CD14-positive monocyte (primary cell): ENCODE measurements around the gene NKX1-1. TPM values are rescaled to one million over a fixed set of nuclear protein-coding genes. Genes with fewer than 3 reads are reported as not detected.

Experiments used
- DNase-seq, 3 donors: peaks; one replicate each; pipeline ENCODE4 v3.0.0-alpha.2; 2011 to 2022
- H2AFZ ChIP-seq: 2 replicates; pipeline ENCODE4 v1.6.0; 2012; ENCODE audit warnings: mild to moderate bottlenecking, low read depth, low read length, inconsistent platforms; ENCODE audit not compliant: insufficient read depth, poor library complexity, severe bottlenecking
- H3K27ac ChIP-seq, 2 donors: 1 replicate in 1 of 2; 2 replicates in 1 of 2; pipeline ENCODE4 v1.5.1; 2012 to 2013; ENCODE audit warnings: low read length in 2 of 2, control low read depth in 1 of 2, inconsistent platforms in 1 of 2, low read depth in 1 of 2, mild to moderate bottlenecking in 1 of 2
- H3K27me3 ChIP-seq, 2 donors: one replicate each; pipeline versions ENCODE4 v1.6.0 to v1.6.1; 2011 to 2013; ENCODE audit warnings: low read length in 2 of 2; ENCODE audit not compliant: control insufficient read depth in 2 of 2, insufficient read depth in 2 of 2
- H3K36me3 ChIP-seq, 2 donors: replicated peaks in 1 of 2; 1 replicate in 1 of 2; 2 replicates in 1 of 2; pipeline versions ENCODE4 v1.5.1 to v1.6.1; 2012 to 2013; ENCODE audit warnings: low read length in 2 of 2, control low read depth in 1 of 2, inconsistent platforms in 1 of 2, mild to moderate bottlenecking in 1 of 2; ENCODE audit not compliant: insufficient read depth in 2 of 2, control insufficient read depth in 1 of 2
- H3K4me1 ChIP-seq, 2 donors: 1 replicate in 1 of 2; 2 replicates in 1 of 2; pipeline versions ENCODE4 v1.5.1 to v1.6.1; 2012 to 2013; ENCODE audit warnings: low read length in 2 of 2, control low read depth in 1 of 2, inconsistent platforms in 1 of 2, mild to moderate bottlenecking in 1 of 2, moderate library complexity in 1 of 2; ENCODE audit not compliant: insufficient read depth in 2 of 2, control insufficient read depth in 1 of 2
- H3K4me2 ChIP-seq: replicated peaks from 2 replicates; pipeline ENCODE3; 2012; ENCODE audit warnings: low read length, moderate library complexity, mild to moderate bottlenecking; ENCODE audit not compliant: poor library complexity, severe bottlenecking; ENCODE audit errors: extremely low read depth
- H3K4me3 ChIP-seq, 3 experiments: fragments of 200-600 bp in 1 of 3; sonication (generic) in 1 of 3; replicated peaks in 1 of 3; 1 replicate in 2 of 3; 2 replicates in 1 of 3; pipeline ENCODE4 v1.5.1; 2011 to 2013; ENCODE audit warnings: low read length in 3 of 3, mild to moderate bottlenecking in 3 of 3, control low read depth in 2 of 3, low read depth in 2 of 3, inconsistent platforms in 1 of 3, moderate library complexity in 1 of 3
- H3K79me2 ChIP-seq: 2 replicates; pipeline ENCODE4 v1.6.0; 2012; ENCODE audit warnings: mild to moderate bottlenecking, control low read depth, inconsistent platforms, low read length, moderate library complexity; ENCODE audit not compliant: insufficient read depth
- H3K9ac ChIP-seq: 2 replicates; pipeline ENCODE4 v1.6.0; 2017; ENCODE audit warnings: low read length, mild to moderate bottlenecking; ENCODE audit not compliant: insufficient read depth, poor library complexity, severe bottlenecking
- H3K9me3 ChIP-seq, 2 donors: replicated peaks in 1 of 2; 1 replicate in 1 of 2; 2 replicates in 1 of 2; pipeline versions ENCODE4 v1.5.1 to v1.6.1; 2012 to 2013; ENCODE audit warnings: low read length in 2 of 2, control low read depth in 1 of 2; ENCODE audit not compliant: control insufficient read depth in 1 of 2, insufficient read depth in 1 of 2
- H4K20me1 ChIP-seq: 2 replicates; pipeline ENCODE4 v1.6.0; 2012; ENCODE audit warnings: mild to moderate bottlenecking, low read length, control low read depth, moderate library complexity; ENCODE audit not compliant: insufficient read depth
- H3K27ac Mint-ChIP-seq, 7 donors: one replicate each; pipeline ENCODE4 v1.8.0; 2020; ENCODE audit warnings: mild to moderate bottlenecking in 7 of 7, mixed read lengths in 7 of 7, moderate library complexity in 6 of 7, inconsistent platforms in 2 of 7
- H3K27me3 Mint-ChIP-seq, 3 donors: one replicate each; pipeline ENCODE4 v1.8.0; 2021 to 2022; ENCODE audit warnings: low read depth in 3 of 3, mild to moderate bottlenecking in 3 of 3, mixed read lengths in 3 of 3, moderate library complexity in 3 of 3, inconsistent platforms in 1 of 3
- H3K36me3 Mint-ChIP-seq, 2 donors: one replicate each; pipeline ENCODE4 v1.8.0; 2020; ENCODE audit warnings: mixed read lengths in 2 of 2, inconsistent platforms in 1 of 2, mild to moderate bottlenecking in 1 of 2
- H3K4me1 Mint-ChIP-seq: one replicate; pipeline ENCODE4 v1.8.0; 2020; ENCODE audit warnings: mild to moderate bottlenecking, mixed read lengths
- H3K4me3 Mint-ChIP-seq, 2 donors: one replicate each; pipeline ENCODE4 v1.8.0; 2020; ENCODE audit warnings: mild to moderate bottlenecking in 2 of 2, mixed read lengths in 2 of 2, moderate library complexity in 1 of 2
- H3K9me3 Mint-ChIP-seq, 7 donors: one replicate each; pipeline ENCODE4 v1.8.0; 2020 to 2022; ENCODE audit warnings: mixed read lengths in 7 of 7, mild to moderate bottlenecking in 6 of 7, moderate library complexity in 6 of 7, inconsistent platforms in 2 of 7
- WGBS: methylation state at CpG from one replicate; pipeline ENCODE4 v1.1.5; 2013; ENCODE audit warnings: missing lambda C conversion rate; ENCODE audit not compliant: insufficient coverage; 5-methylcytosine and 5-hydroxymethylcytosine counted together
- intact Hi-C, 2 donors: fragments of 100-400 bp; cut with micrococcal nuclease; formaldehyde crosslinking; loops; one replicate each; pipeline versions ENCODE4 v1.15.0 to v1.15.1; 2023
- polyA plus RNA-seq, 3 donors: library from polyadenylated mRNA; depleted of rRNA in 1 of 3; unstranded in 2 of 3; stranded (reverse) in 1 of 3; fragments of 300-500 nt in 2 of 3; fragments of >200 nt in 1 of 3; fragmentation: Illumina TruSeq in 2 of 3; gene quantifications; 1 replicate in 2 of 3; 2 replicates in 1 of 3; pipeline ENCODE4 v1.2.3, GENCODE V29; 2012 to 2021
- TF ChIP-seq, protein P1 (sequence below): fragments of 200-600 bp; IDR thresholded peaks from one replicate; pipeline ENCODE4 v1.8.0; 2022; ENCODE audit warnings: antibody characterized with exemption, mild to moderate bottlenecking

NKX1-1 gene
- polyA plus RNA-seq, 3 donors: not detected

DNA sequence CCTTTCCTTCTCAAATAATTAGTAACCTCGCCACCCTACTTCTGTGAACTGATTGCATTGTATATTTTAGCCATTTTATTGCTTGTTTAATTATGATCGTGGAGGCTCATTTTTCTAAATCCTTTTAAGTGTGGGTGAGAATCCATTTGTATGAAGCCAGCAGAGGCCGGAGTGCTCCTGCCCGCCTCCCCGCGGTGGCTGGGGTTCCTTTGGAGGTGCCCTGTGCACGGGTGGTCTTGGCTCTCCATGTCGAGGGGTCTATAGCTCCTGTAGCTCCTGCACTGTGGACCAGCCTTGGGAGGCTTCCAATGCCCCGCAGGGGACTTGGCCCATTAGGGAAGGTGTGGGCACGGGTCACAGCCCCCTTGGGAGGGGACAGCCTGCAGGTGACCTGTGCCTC lies 44.2 kb downstream of the NKX1-1 start:
- 97% methylated on average over 9 of the region's 10 CpGs for WGBS
- H3K4me1 Mint-ChIP-seq: no peaks in the 10 kb centered on the region
- no peak overlapping the region for H3K27ac ChIP-seq
- H4K20me1 ChIP-seq: no peaks in the 10 kb centered on the region
- H2AFZ ChIP-seq: no peak overlapping the region
- no peaks in the 10 kb centered on the region for H3K27me3 ChIP-seq
- H3K27ac Mint-ChIP-seq: no peak overlapping the region
- intact Hi-C loops: no loop called here
- DNase-seq: no peak
- H3K36me3 Mint-ChIP-seq: peaks cover 23 to 76% of the 10 kb centered on the region in 2 donors
- H3K4me1 ChIP-seq: no peaks in the 10 kb centered on the region
- H3K27me3 Mint-ChIP-seq: peaks cover 0 to 5% (median 2%) of the 10 kb centered on the region in 3 donors
- H3K9ac ChIP-seq: no peak overlapping the region
- H3K4me3 ChIP-seq: no peak overlapping the region
- H3K9me3 Mint-ChIP-seq: no peaks in the 10 kb centered on the region
- TF ChIP-seq, protein P1, sequence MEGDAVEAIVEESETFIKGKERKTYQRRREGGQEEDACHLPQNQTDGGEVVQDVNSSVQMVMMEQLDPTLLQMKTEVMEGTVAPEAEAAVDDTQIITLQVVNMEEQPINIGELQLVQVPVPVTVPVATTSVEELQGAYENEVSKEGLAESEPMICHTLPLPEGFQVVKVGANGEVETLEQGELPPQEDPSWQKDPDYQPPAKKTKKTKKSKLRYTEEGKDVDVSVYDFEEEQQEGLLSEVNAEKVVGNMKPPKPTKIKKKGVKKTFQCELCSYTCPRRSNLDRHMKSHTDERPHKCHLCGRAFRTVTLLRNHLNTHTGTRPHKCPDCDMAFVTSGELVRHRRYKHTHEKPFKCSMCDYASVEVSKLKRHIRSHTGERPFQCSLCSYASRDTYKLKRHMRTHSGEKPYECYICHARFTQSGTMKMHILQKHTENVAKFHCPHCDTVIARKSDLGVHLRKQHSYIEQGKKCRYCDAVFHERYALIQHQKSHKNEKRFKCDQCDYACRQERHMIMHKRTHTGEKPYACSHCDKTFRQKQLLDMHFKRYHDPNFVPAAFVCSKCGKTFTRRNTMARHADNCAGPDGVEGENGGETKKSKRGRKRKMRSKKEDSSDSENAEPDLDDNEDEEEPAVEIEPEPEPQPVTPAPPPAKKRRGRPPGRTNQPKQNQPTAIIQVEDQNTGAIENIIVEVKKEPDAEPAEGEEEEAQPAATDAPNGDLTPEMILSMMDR: no peak
- H3K36me3 ChIP-seq: peaks cover 42 to 65% of the 10 kb centered on the region in 2 donors
- no peaks in the 10 kb centered on the region for H3K9me3 ChIP-seq
- H3K4me2 ChIP-seq: no peak overlapping the region
- H3K79me2 ChIP-seq: no peaks in the 10 kb centered on the region
- H3K4me3 Mint-ChIP-seq: no peak overlapping the region

GRCh38 chr4:1361431-1361830 lies 44.8 kb downstream of the NKX1-1 start:
- H3K4me3 ChIP-seq: no peak overlapping the region
- peaks cover 0 to 5% (median 2%) of the 10 kb centered on the region in 3 donors for H3K27me3 Mint-ChIP-seq
- WGBS: 95% methylated on average over 15 of the region's 18 CpGs

More at GRCh38 chr4:1361431-1361830, 44.8 kb downstream of the NKX1-1 start:
- no peaks in the 10 kb centered on the region for H3K9me3 ChIP-seq
- H3K27ac ChIP-seq: no peak overlapping the region
- Mint-ChIP-seq H3K4me1 (no peaks in the 10 kb centered on the region), H3K9me3 (no peaks in the 10 kb centered on the region), H3K27ac (no peak overlapping the region), H3K4me3 (no peak overlapping the region), H3K36me3 (peaks cover 23 to 73% of the 10 kb centered on the region in 2 donors)
- TF ChIP-seq, protein P1: no peak
- H3K9ac ChIP-seq: no peak overlapping the region
- no peak overlapping the region for H3K4me2 ChIP-seq
- H2AFZ ChIP-seq: no peak overlapping the region
- no peaks in the 10 kb centered on the region for H3K79me2 ChIP-seq
- intact Hi-C loops: no loop called here
- no peaks in the 10 kb centered on the region for H3K27me3 ChIP-seq
- peaks cover 47 to 63% of the 10 kb centered on the region in 2 donors for H3K36me3 ChIP-seq
- H4K20me1 ChIP-seq: no peaks in the 10 kb centered on the region
- no peak for DNase-seq
- H3K4me1 ChIP-seq: no peaks in the 10 kb centered on the region
